ES-I3 (cell line): ENCODE measurements around the gene ADAMTS18.
"Not testable (repeated sequence)": the region's sequence is repeated elsewhere in the genome, so short reads cannot be mapped to it uniquely, and the experiment has no call there.

Source experiments
- H3K36me3 ChIP-seq: 2 replicates; pipeline ENCODE4 v1.6.1; 2013; ENCODE audit warnings: mild to moderate bottlenecking, low read length, control low read depth, moderate library complexity; ENCODE audit not compliant: insufficient read depth
- H3K4me1 ChIP-seq: 2 replicates; pipeline ENCODE4 v1.6.1; 2013; ENCODE audit warnings: mild to moderate bottlenecking, control low read depth, low read length; ENCODE audit not compliant: insufficient read depth
- H3K9ac ChIP-seq: 2 replicates; pipeline ENCODE4 v1.6.1; 2013; ENCODE audit warnings: low read depth, mild to moderate bottlenecking, low read length, moderate library complexity
- H3K9me3 ChIP-seq: 2 replicates; pipeline ENCODE4 v1.6.1; 2013; ENCODE audit warnings: mild to moderate bottlenecking, low read length, moderate library complexity; ENCODE audit not compliant: control insufficient read depth, insufficient read depth

ADAMTS18 gene

GRCh38 chr16:77434530-77435271 is at the start of gene ADAMTS18:
Gene ADAMTS18 (minus strand): TSS chr16:77435034. CDS start chr16:77434695, 339 bp downstream.
- H3K36me3 ChIP-seq: no peaks in the 10 kb centered on the region
- no peaks in the 10 kb centered on the region for H3K9me3 ChIP-seq
- peak within 1 kb of the TSS; percentile 57; the same call in 1 of the 2 replicates for H3K9ac ChIP-seq
- peaks cover 7% of the 10 kb centered on the region; the same call in 1 of the 2 replicates for H3K4me1 ChIP-seq

GRCh38 chr16:77480681-77481315 is 46.0 kb upstream of the ADAMTS18 start:
- no peaks in the 10 kb centered on the region for H3K9me3 ChIP-seq
- no peaks in the 10 kb centered on the region for H3K36me3 ChIP-seq
- H3K9ac ChIP-seq: no peak overlapping the region
- no peaks in the 10 kb centered on the region for H3K4me1 ChIP-seq

- Histone ChIP-seq H3K9me3 (no peaks in the 10 kb centered on the region), H3K4me1 (no peaks in the 10 kb centered on the region), H3K9ac (no peak overlapping the region), H3K36me3 (no peaks in the 10 kb centered on the region)
Observed at GRCh38 chr16:77472262-77472661, 37.4 kb upstream of the ADAMTS18 start.

- Histone ChIP-seq H3K9ac (no peak overlapping the region), H3K4me1 (no peaks in the 10 kb centered on the region), H3K9me3 (no peaks in the 10 kb centered on the region), H3K36me3 (no peaks in the 10 kb centered on the region)
Observed at GRCh38 chr16:77470851-77471250, 36.0 kb upstream of the ADAMTS18 start.

- Histone ChIP-seq H3K9me3 (no peaks in the 10 kb centered on the region), H3K36me3 (no peaks in the 10 kb centered on the region), H3K4me1 (no peaks in the 10 kb centered on the region), H3K9ac (no peak overlapping the region)
Observed at GRCh38 chr16:77469634-77470033, 34.8 kb upstream of the ADAMTS18 start.

GRCh38 chr16:77468831-77469230 is 34.0 kb upstream of the ADAMTS18 start:
- no peaks in the 10 kb centered on the region for H3K36me3 ChIP-seq

GRCh38 chr16:77467821-77468335 is 33.0 kb upstream of the ADAMTS18 start:
- no peaks in the 10 kb centered on the region for H3K9me3 ChIP-seq
- no peak overlapping the region for H3K9ac ChIP-seq
- 0 out of 2 replicates have a peak, but pooled peaks cover 3% of the 10 kb centered on the region for H3K4me1 ChIP-seq
- H3K36me3 ChIP-seq: no peaks in the 10 kb centered on the region

More at GRCh38 chr16:77468831-77469230, 34.0 kb upstream of the ADAMTS18 start:
- Histone ChIP-seq H3K9ac (no peak overlapping the region), H3K4me1 (no peaks in the 10 kb centered on the region), H3K9me3 (no peaks in the 10 kb centered on the region)

GRCh38 chr16:77463659-77464058 is 28.8 kb upstream of the ADAMTS18 start:
- H3K9me3 ChIP-seq, H3K4me1 ChIP-seq, H3K9ac ChIP-seq, H3K36me3 ChIP-seq: not testable (repeated sequence)

GRCh38 chr16:77462894-77463293 is 28.1 kb upstream of the ADAMTS18 start:
- H3K9me3 ChIP-seq: no peaks in the 10 kb centered on the region
- no peak overlapping the region for H3K9ac ChIP-seq
- peaks cover 7% of the 10 kb centered on the region; the same call in 1 of the 2 replicates for H3K4me1 ChIP-seq
- H3K36me3 ChIP-seq: no peaks in the 10 kb centered on the region

- H3K9me3 ChIP-seq: no peaks in the 10 kb centered on the region
- H3K9ac ChIP-seq: no peak overlapping the region
- H3K4me1 ChIP-seq: peaks cover 7% of the 10 kb centered on the region; the same call in 1 of the 2 replicates
- no peaks in the 10 kb centered on the region for H3K36me3 ChIP-seq
Observed at GRCh38 chr16:77459534-77460254, 24.9 kb upstream of the ADAMTS18 start.

GRCh38 chr16:77457046-77457445 is 22.2 kb upstream of the ADAMTS18 start:
- no peaks in the 10 kb centered on the region for H3K9me3 ChIP-seq
- no peaks in the 10 kb centered on the region for H3K36me3 ChIP-seq
- H3K4me1 ChIP-seq: no peaks in the 10 kb centered on the region
- no peak overlapping the region for H3K9ac ChIP-seq

- no peaks in the 10 kb centered on the region for H3K4me1 ChIP-seq
- no peak overlapping the region for H3K9ac ChIP-seq
- H3K9me3 ChIP-seq: no peaks in the 10 kb centered on the region
- no peaks in the 10 kb centered on the region for H3K36me3 ChIP-seq
Observed at GRCh38 chr16:77452243-77452642, 17.4 kb upstream of the ADAMTS18 start.

GRCh38 chr16:77450790-77451487 is 16.1 kb upstream of the ADAMTS18 start:
- no peaks in the 10 kb centered on the region for H3K4me1 ChIP-seq
- H3K36me3 ChIP-seq: no peaks in the 10 kb centered on the region
- no peak overlapping the region for H3K9ac ChIP-seq
- H3K9me3 ChIP-seq: no peaks in the 10 kb centered on the region

- H3K36me3 ChIP-seq: no peaks in the 10 kb centered on the region
- no peaks in the 10 kb centered on the region for H3K4me1 ChIP-seq
- no peak overlapping the region for H3K9ac ChIP-seq
- H3K9me3 ChIP-seq: no peaks in the 10 kb centered on the region
Observed at GRCh38 chr16:77449208-77449607, 14.4 kb upstream of the ADAMTS18 start.
